SK-N-SH (cell line): ENCODE measurements around the gene ANKRD2. TPM values are rescaled to one million over a fixed set of nuclear protein-coding genes. Genes with fewer than 3 reads are reported as not detected.

ENCODE experiments used
- CTCF ChIA-PET: fragments of 300-600, 350-600 bp; formaldehyde crosslinking; extraction: SDS; loops from one replicate; lab custom pipeline; 2021; lab: Yijun Ruan, JAX
- POLR2A ChIA-PET: fragments of 350-600 bp; sonication (Branson Sonifier 250); formaldehyde crosslinking; extraction: SDS; loops from one replicate; lab custom pipeline; 2020; ENCODE audit warnings: antibody characterized with exemption, inconsistent platforms; lab: Yijun Ruan, JAX
- DNase-seq: peaks from one replicate; pipeline ENCODE4 v3.0.0; 2012
- H2AFZ ChIP-seq: fragments of 200-600 bp; sonication (generic); 2 replicates; pipeline ENCODE4 v1.8.1; 2016; ENCODE audit warnings: antibody characterized with exemption, mild to moderate bottlenecking, low read depth
- H3F3A ChIP-seq: fragments of 200-600 bp; sonication (generic); replicated peaks from 2 replicates; pipeline ENCODE3; 2016; ENCODE audit warnings: antibody characterized with exemption, mild to moderate bottlenecking; ENCODE audit not compliant: insufficient read depth
- H3K27ac ChIP-seq, 2 experiments: fragments of 200-500 bp in 1 of 2; fragments of 200-600 bp in 1 of 2; sonication (Bioruptor generic) in 1 of 2; sonication (generic), shearing (Covaris generic) in 1 of 2; 2 replicates each; pipeline versions ENCODE4 v1.5.1 to v1.6.1; 2014 to 2016; ENCODE audit warnings: low read depth in 2 of 2, inconsistent platforms in 1 of 2, low read length in 1 of 2, mild to moderate bottlenecking in 1 of 2, mixed read lengths in 1 of 2
- H3K27me3 ChIP-seq: fragments of 200-600 bp; sonication (generic), shearing (Covaris generic); 2 replicates; pipeline ENCODE4 v1.6.1; 2016; ENCODE audit warnings: mixed run types; ENCODE audit not compliant: insufficient read depth
- H3K36me3 ChIP-seq, 2 experiments: fragments of 200-500 bp in 1 of 2; fragments of 200-600 bp in 1 of 2; sonication (Bioruptor generic) in 1 of 2; sonication (generic) in 1 of 2; replicated peaks in 1 of 2; 2 replicates each; pipeline versions ENCODE3 to v1.5.1; 2014 to 2016; ENCODE audit warnings: low read length in 1 of 2, mild to moderate bottlenecking in 1 of 2; ENCODE audit not compliant: insufficient read depth in 2 of 2, control insufficient read depth in 1 of 2
- H3K4me1 ChIP-seq, 2 experiments: fragments of 200-500 bp in 1 of 2; fragments of 200-600 bp in 1 of 2; sonication (Bioruptor generic) in 1 of 2; sonication (generic), shearing (Covaris generic) in 1 of 2; 2 replicates each; pipeline versions ENCODE4 v1.5.1 to v1.6.1; 2014 to 2016; ENCODE audit warnings: low read depth in 1 of 2, low read length in 1 of 2, mixed run types in 1 of 2; ENCODE audit not compliant: insufficient read depth in 2 of 2, control insufficient read depth in 1 of 2
- H3K4me2 ChIP-seq: fragments of 200-600 bp; sonication (generic), shearing (Covaris generic); 2 replicates; pipeline ENCODE4 v1.6.1; 2017; ENCODE audit warnings: mixed run types
- H3K4me3 ChIP-seq, 2 experiments: fragments of 200-500 bp in 1 of 2; fragments of 200-600 bp in 1 of 2; sonication (Bioruptor generic) in 1 of 2; sonication (generic), shearing (Covaris generic) in 1 of 2; 2 replicates each; pipeline versions ENCODE4 v1.5.1 to v1.8.1; 2014 to 2016; ENCODE audit warnings: low read depth in 2 of 2, inconsistent platforms in 1 of 2, low read length in 1 of 2, mild to moderate bottlenecking in 1 of 2, mixed read lengths in 1 of 2, moderate library complexity in 1 of 2
- H3K79me2 ChIP-seq: fragments of 200-600 bp; sonication (generic); 2 replicates; pipeline ENCODE4 v1.8.1; 2017; ENCODE audit warnings: mild to moderate bottlenecking; ENCODE audit not compliant: insufficient read depth
- H3K9ac ChIP-seq: fragments of 200-600 bp; sonication (generic); 2 replicates; pipeline ENCODE4 v1.6.1; 2017; ENCODE audit warnings: mixed run types
- H3K9me2 ChIP-seq: fragments of 200-600 bp; sonication (generic); 2 replicates; pipeline ENCODE4 v1.6.1; 2017; ENCODE audit warnings: mixed run types
- H3K9me3 ChIP-seq: fragments of 200-600 bp; sonication (generic); 2 replicates; pipeline ENCODE4 v1.6.1; 2017; ENCODE audit warnings: mixed run types, mild to moderate bottlenecking, moderate library complexity
- H4K20me1 ChIP-seq: fragments of 200-600 bp; sonication (generic); 2 replicates; pipeline ENCODE4 v1.6.1; 2017; ENCODE audit warnings: mild to moderate bottlenecking, mixed run types; ENCODE audit not compliant: insufficient read depth
- CTCF ChIP-seq: fragments of 200-600 bp; sonication (generic); IDR thresholded peaks from 2 replicates; pipeline ENCODE4 v1.6.1; 2017; ENCODE audit warnings: antibody characterized with exemption, mild to moderate bottlenecking, moderate library complexity
- ELF1 ChIP-seq: IDR thresholded peaks from 2 replicates; pipeline ENCODE4 v1.4.0; 2012
- FOSL2 ChIP-seq: IDR thresholded peaks from 2 replicates; pipeline ENCODE4 v1.4.0; 2012; ENCODE audit warnings: low read depth, mild to moderate bottlenecking, moderate library complexity, borderline replicate concordance
- MEF2A ChIP-seq: IDR thresholded peaks from 2 replicates; pipeline ENCODE4 v1.4.0; 2012; ENCODE audit warnings: low read depth, borderline replicate concordance
- RCOR1 ChIP-seq: fragments of 150-350 bp; IDR thresholded peaks from 2 replicates; pipeline ENCODE4 v1.6.1; 2017; ENCODE audit warnings: antibody characterized with exemption, low read length
- SIN3A ChIP-seq: IDR thresholded peaks from 2 replicates; pipeline ENCODE4 v1.6.1; 2012; ENCODE audit warnings: low read depth, mild to moderate bottlenecking, low read length, moderate library complexity, borderline replicate concordance
- WGBS: methylation state at CpG from one replicate; pipeline ENCODE4 v1.1.6; 2017; ENCODE audit warnings: low lambda C conversion rate; 5-methylcytosine and 5-hydroxymethylcytosine counted together
- polyA plus RNA-seq, 3 experiments: library from polyadenylated mRNA; depleted of rRNA; stranded (reverse); fragments of >200 nt; gene quantifications; 2 replicates each; pipeline ENCODE4 v1.2.3, GENCODE V29; 2012

ANKRD2 gene
- polyA plus RNA-seq, 1 of the 3 experiments (the other 2 are of a cell fraction), result 0.72 TPM

- DNase-seq, result no peak
- ChIA-PET POLR2A (interaction anchor here (0.7 kb wide), 1 partner anchor 145 kb away, joined by 5 read pairs; no protein-coding TSS in a partner anchor), CTCF (interaction anchor here (1.2 to 8.6 kb wide), 2 partner anchors 12 to 77 kb away, joined by 3 to 61 read pairs; no protein-coding TSS in a partner anchor)
- Histone ChIP-seq H2AFZ (no peak overlapping the region), H3K79me2 (peaks cover 64% of the 10 kb centered on the region), H3K27ac (peak overlapping the region; percentile 23 to 100; a peak in 3 of 4 replicates), H3K4me3 (no peak overlapping the region), H3K9me2 (no peaks in the 10 kb centered on the region), H4K20me1 (no peaks in the 10 kb centered on the region), H3K27me3 (no peaks in the 10 kb centered on the region), H3K36me3 (no peaks in the 10 kb centered on the region), H3F3A (peaks cover 31% of the 10 kb centered on the region), H3K9me3 (no peaks in the 10 kb centered on the region), H3K4me2 (no peak overlapping the region; the same call in 1 of the 2 replicates), H3K4me1 (peaks cover 16 to 48% of the 10 kb centered on the region in 2 experiments; a peak in 3 of 4 replicates), H3K9ac (no peak overlapping the region)
- TF ChIP-seq CTCF (peak; percentile 20; the same call in 1 of the 2 replicates), FOSL2 (no peak)
- 90% methylated on average over 4 of the region's 6 CpGs for WGBS
These were observed 32.9 kb upstream of the ANKRD2 start for GRCh38 chr10:97539523-97540200.

DNA sequence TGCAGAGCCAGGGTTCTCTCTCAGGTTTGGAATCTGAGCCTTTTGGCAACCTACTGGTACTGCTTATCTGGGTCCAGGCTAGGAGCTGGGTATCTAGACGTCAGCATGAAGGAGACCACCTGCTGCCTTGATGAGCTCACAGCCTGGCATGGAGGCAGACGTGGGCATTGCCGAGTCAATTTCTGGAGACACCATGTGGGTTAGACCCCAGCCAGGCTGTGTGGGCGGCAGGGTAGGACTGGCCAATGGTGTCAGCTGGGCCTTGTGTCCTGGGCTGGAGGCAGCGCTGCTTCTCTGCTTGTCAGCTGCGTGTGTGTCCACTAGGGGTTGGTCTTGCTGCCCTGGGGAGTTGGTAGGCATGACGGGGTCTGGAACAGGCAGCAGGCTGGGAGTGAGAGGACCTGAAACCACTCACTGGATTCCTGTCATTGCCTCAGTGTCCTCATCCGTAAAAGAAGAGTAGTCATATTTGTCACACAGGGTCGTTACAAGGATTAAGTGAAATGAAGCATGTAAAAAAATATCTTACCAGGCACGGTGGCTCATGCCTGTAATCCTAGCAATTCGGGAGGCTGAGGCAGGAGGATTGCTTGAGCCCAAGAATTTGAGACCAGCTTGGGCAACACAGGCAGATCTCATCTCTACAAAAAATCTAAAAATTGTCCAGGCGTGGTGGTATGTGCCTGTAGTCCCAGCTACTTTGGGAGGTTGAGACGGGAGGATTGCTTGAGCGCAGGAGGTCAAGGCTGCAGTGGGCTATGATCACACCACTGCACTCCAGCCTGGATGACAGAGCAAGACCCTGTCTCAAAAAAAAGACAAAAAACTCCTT lies 31.7 kb upstream of the ANKRD2 start:
- 93% methylated on average over 10 of the region's 14 CpGs for WGBS
- H3K9me2 ChIP-seq, result no peaks in the 10 kb centered on the region
- peaks cover 16 to 48% of the 10 kb centered on the region in 2 experiments; a peak in 3 of 4 replicates for H3K4me1 ChIP-seq
- H3F3A ChIP-seq, result peaks cover 31% of the 10 kb centered on the region
- no peak overlapping the region for H3K4me3 ChIP-seq
- no peaks in the 10 kb centered on the region for H4K20me1 ChIP-seq
- H3K79me2 ChIP-seq, result peaks cover 64% of the 10 kb centered on the region
- CTCF ChIA-PET, result interaction anchor here (8.6 kb wide), 1 partner anchor 11 kb away, joined by 61 read pairs; no protein-coding TSS in a partner anchor
- no peak overlapping the region for H3K4me2 ChIP-seq
- no peak for TF ChIP-seq MEF2A
- 0 out of 2 replicates have a peak, but pooled peaks have one; percentile 13 for TF ChIP-seq CTCF
- no peak for TF ChIP-seq SIN3A
- no peak for TF ChIP-seq ELF1
- TF ChIP-seq RCOR1, result no peak
- TF ChIP-seq, all 33 proteins: peak for 1
- Histone ChIP-seq H3K27me3 (no peaks in the 10 kb centered on the region), H3K9me3 (no peaks in the 10 kb centered on the region), H3K27ac (peak overlapping the region in 1 of 2 experiments; percentile 100; a peak in 2 of 4 replicates), H3K9ac (no peak overlapping the region), H3K36me3 (no peaks in the 10 kb centered on the region), H2AFZ (no peak overlapping the region)
- DNase-seq, result no peak
- POLR2A ChIA-PET, result no interaction called here
